ENCODE data around the gene KRTAP16-1.

DNA sequence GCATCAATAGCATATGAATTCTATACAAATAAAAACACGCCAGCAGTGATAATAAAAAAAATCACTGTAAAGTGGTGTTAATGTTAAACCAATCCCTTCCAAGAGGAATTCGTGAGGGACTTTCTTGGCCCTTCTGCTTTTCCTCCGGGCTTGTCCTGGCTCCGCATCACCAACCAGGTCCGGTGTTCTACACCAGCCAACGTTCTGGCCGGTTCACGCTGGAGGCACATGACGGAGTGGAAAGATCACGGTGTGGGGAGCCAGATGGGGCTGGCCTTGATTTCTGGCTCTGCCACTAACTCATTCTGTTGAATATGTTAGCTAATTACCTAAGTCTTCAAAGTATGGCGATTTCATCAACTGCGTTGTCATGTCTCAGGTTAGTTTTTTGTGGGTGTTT, 5.0 kb downstream of the KRTAP16-1 start:
- TF ChIP-seq SMC3 (conservative IDR thresholded peaks at IDR 0.05; ENCODE audit: poor library complexity) (no peak), POLR2AphosphoS5 (IDR thresholded peaks at IDR 0.05) (no peak), MXI1 (conservative IDR thresholded peaks at IDR 0.05; ENCODE audit: poor library complexity, severe bottlenecking) (no peak), EZH2 (IDR thresholded peaks at IDR 0.05; ENCODE audit: borderline replicate concordance, insufficient read depth, low read length, poor library complexity, severe bottlenecking) (no peak), EP300 (conservative IDR thresholded peaks at IDR 0.05; ENCODE audit: poor library complexity, severe bottlenecking) (no peak), REST (IDR thresholded peaks at IDR 0.05; ENCODE audit: borderline replicate concordance) (no peak), RAD21 (conservative IDR thresholded peaks at IDR 0.05) (no peak)
- TF ChIP-seq, protein P1, sequence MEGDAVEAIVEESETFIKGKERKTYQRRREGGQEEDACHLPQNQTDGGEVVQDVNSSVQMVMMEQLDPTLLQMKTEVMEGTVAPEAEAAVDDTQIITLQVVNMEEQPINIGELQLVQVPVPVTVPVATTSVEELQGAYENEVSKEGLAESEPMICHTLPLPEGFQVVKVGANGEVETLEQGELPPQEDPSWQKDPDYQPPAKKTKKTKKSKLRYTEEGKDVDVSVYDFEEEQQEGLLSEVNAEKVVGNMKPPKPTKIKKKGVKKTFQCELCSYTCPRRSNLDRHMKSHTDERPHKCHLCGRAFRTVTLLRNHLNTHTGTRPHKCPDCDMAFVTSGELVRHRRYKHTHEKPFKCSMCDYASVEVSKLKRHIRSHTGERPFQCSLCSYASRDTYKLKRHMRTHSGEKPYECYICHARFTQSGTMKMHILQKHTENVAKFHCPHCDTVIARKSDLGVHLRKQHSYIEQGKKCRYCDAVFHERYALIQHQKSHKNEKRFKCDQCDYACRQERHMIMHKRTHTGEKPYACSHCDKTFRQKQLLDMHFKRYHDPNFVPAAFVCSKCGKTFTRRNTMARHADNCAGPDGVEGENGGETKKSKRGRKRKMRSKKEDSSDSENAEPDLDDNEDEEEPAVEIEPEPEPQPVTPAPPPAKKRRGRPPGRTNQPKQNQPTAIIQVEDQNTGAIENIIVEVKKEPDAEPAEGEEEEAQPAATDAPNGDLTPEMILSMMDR (IDR thresholded peaks at IDR 0.05; ENCODE audit: poor library complexity, severe bottlenecking), result no peak

All from neural cell (in vitro differentiated cells).